GM18868 (cell line): ENCODE data around the gene ACSS1.

Source experiments
- ATAC-seq: cut with Tn5 transposase; IDR thresholded peaks from one replicate; pipeline ENCODE4 v1.9.1; 2021; ENCODE audit warnings: mild to moderate bottlenecking, moderate library complexity; ENCODE audit not compliant: unreplicated experiment

ACSS1 gene

GRCh38 chr20:24996449-24997377, 61.2 kb downstream of the ACSS1 start:
- ATAC-seq = no peak

- ATAC-seq = no peak
These were observed 62.0 kb downstream of the ACSS1 start for GRCh38 chr20:24995741-24996448.

GRCh38 chr20:24994470-24995368, 63.2 kb downstream of the ACSS1 start:
- no peak for ATAC-seq

DNA sequence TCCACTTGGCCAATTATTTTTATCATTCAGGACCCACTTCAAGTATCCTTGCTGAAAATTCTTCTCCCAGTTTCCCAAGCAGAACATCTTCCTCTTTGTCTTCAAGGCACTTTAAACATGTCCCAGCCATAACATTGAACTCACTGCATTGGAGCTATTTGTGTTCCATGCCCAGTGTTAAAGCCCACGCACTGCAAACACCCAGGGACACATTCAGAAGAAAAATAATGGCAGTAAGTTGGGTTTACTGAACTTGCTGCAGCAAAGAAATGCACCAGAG, 63.8 kb downstream of the ACSS1 start:
- ATAC-seq = no peak

DNA sequence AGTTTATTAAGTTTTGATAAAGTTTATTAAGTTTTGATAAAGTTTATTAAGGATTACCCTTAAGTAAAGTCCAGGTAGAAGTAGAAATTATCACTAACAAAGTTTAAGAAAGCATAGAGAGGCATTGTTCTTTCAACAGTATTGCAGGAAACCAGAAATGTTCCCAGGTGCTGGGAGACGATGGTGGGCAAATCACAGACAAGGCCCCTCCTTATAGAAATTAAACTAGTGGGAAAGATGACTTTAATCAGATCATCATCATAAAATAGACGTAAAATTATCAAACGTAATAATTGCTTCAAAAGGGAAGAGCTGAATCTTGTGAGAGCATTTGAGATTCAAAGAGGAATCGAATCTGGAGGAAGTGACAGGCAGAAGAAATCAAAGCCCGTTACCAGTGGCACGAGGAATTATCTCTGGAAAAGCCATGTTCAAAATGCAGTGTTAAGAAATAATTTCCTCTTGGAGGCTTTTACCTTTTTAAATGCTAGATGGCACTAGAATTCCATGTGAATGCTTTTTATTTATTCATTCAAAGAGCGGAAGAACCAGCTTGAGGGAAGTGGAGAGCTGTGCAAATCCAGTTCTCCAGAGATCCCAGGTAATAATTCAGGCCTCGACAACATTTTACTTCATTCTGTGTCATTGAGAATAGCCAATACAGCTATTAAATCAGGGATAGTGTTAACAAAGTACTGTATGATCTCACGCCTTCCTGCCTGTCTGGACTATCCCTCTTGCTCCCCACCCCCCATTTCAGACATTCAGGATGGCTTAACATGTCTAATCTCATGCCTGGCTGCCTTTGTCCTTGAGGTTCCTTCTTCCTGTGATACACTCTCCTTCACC, 64.4 kb downstream of the ACSS1 start:
- ATAC-seq = no peak

GRCh38 chr20:24992487-24993205, 65.3 kb downstream of the ACSS1 start, which contains the start of gene APMAP:
Gene APMAP, minus strand, starts transcription at chr20:24992751. Its CDS starts 63 bp downstream, at chr20:24992688.
- ATAC-seq = peak; percentile 97

DNA sequence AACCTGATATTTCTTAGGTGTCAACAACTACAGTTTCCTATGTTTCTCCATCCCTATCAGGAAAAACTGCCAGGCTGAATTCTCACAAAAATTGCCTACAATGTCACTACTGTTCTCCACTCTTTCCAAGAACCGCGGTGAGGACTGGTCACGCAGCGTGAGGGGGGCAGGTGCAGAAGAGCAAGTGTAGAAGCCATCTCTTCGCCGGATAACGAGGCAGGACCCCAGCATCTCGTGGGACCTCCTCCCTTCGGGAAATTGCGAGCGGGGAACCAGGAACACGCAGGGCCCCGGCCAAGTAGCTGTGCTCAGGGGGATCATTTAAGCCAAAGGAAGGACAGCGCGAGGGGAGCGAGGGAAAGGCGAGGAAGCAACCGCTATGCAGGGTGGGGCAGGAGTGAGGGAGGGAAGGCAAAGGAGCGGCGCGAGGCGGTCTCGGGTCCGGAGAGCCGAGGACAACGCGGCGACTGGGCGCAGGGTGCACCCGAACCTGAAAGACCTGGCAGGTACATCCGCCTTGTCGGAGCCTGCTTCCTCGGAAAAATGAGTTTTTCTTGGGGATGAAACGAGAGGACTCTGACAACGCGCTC, 65.9 kb downstream of the ACSS1 start:
- ATAC-seq = peak; percentile 15

- ATAC-seq = no peak
These were observed 67.1 kb downstream of the ACSS1 start for GRCh38 chr20:24990810-24991252.

GRCh38 chr20:24989162-24989561, 68.8 kb downstream of the ACSS1 start:
- no peak for ATAC-seq

DNA sequence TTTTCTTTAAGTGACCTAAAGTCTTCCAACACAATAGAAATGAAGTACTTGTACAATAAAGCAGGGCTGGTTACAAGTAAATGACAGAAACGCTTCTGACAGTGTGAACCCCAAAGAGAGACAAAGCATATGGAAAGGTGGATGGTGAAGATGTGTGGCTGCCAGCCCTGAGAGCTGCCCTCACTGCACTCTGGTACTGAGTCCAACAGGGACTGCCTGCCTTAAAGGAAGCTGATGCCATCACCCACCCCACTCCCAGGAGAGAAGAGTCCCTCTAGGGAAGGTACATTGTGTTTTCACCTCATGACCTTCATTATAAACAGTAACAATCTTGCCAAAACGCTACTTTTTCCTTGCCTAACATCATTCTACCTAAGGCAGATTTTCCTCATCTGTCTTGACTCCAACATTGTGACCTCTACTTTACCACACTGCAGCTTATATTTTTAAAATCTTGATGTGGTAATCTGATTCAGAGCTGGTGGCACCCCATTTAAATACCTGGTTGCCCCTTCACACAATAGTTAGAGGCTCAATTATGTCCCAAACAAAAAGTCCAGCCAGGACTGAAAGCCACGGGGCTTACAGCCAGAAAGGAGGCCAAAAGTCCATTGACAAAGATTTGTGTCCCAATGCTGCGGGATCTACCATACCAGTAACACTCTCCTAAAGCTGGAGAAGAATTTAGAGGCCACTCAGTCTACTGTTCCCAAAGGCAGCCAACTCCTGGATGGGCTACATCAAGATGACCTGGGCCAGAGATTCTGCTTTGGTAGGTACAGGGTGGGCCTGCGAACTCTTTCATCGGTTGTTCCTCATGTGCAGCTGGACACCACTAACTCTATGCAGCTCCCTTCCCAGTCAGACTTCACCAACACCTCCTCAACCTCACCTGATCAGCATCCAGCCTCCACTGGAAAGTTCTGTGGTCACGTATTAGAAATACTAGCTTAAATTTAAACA, 69.8 kb downstream of the ACSS1 start:
- ATAC-seq = no peak

GRCh38 chr20:24987244-24987643, 70.7 kb downstream of the ACSS1 start:
- ATAC-seq = no peak

- no peak for ATAC-seq
These were observed 71.4 kb downstream of the ACSS1 start for GRCh38 chr20:24986436-24987015.

GRCh38 chr20:24985802-24986201, 72.1 kb downstream of the ACSS1 start:
- no peak for ATAC-seq

GRCh38 chr20:24984961-24985640, 72.8 kb downstream of the ACSS1 start:
- ATAC-seq = no peak

DNA sequence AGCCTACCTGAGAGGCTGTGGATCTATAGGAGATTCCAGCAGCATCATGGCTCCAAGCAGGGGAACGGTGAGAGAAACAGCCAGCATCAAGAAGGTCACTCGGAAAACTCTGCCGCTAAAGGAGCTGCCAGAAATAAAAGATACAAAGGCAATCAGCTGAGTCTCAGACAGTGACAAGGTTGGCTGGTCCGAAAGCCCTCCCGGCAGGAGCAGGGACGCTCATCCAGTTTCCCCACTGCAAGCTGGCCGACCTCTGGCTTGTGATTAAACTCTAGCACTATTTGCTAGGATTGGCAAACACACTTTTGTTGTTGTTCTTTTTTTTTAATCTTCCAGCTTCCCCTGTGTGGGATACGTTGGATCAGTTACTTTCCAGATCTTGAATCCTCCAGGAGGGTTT, 74.0 kb downstream of the ACSS1 start:
- ATAC-seq = no peak

GRCh38 chr20:24981790-24982189, 76.1 kb downstream of the ACSS1 start:
- ATAC-seq = no peak

DNA sequence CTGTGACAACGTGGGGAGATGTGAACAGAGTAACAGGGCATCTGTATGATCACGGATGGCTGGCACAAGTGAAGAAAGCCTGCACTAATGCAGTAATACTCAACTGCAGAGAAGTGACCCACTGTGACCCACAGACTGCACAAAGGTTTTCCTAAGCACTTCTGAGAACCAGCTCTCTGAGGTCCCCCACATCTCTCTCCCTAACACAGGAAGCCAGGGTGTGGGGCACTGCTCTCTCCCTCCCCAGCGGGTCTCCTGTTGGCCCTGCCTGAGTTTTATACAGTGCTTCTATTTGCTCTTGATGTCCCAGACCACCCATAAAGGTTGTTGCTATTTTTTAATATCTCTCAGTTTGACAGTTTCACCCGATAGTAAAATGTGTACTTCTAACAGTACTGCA, 76.7 kb downstream of the ACSS1 start:
- ATAC-seq = no peak
